Measurements from ENCODE around the gene PCGF6.

The PCGF6 gene

DNA sequence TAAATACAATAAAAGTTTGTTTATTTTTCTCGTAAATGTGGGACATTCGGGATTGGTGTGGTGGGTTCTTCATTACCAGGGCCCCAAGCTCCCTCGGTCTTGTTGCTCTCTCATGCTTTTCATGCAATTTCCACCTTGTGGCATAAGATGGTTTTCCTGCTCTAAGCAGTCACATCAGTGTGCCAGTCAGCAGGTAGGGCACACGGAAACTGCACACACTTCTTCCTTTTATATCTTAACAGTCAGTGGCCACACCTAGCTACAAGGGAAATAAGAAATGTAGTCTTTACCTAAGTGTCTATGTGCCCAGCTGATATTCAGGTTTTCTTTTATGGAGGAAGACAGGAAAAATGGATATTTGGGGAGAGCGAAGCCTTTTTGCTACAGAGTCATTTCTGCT lies 23.3 kb upstream of the PCGF6 start:
- H3K23ac ChIP-seq (ENCODE audit: low read length in 2 of 2), result no peak overlapping the region
- no peak overlapping the region for H3K4me2 ChIP-seq (ENCODE audit: low read length, poor library complexity, severe bottlenecking)

DNA sequence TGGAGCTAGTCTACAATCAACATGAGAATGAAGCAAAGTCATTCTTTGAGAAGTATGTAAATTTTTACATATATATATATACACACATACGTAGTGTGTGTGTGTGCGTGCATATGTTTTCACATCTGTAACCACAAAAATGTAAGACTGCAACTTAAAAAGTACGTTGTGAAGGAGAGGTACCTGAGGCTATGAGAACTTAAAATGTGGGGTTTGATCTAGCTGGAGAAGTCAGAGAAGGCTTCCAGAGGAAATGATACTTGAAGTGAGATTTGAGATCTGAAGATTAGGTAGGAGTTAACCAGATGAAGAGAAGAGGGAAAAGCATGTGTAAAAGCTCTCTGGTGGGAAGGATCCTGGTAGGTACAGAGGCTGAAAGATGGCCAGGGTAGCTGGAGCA lies 22.6 kb upstream of the PCGF6 start:
- peaks cover 13% of the 10 kb centered on the region for H3K79me1 ChIP-seq (replicated peaks; ENCODE audit: low read length, poor library complexity, severe bottlenecking)
- no peak overlapping the region for H4K8ac ChIP-seq (ENCODE audit: low read length)
- DNase-seq, result no peak
- peaks cover 3% of the 10 kb centered on the region for H3K4me1 ChIP-seq (ENCODE audit: control insufficient read depth, insufficient read depth, low read depth, low read length)
- H3K36me3 ChIP-seq (ENCODE audit: control insufficient read depth in 1 of 2, insufficient read depth in 2 of 2, low read depth in 1 of 2, low read length in 2 of 2), result peaks cover 4 to 42% of the 10 kb centered on the region in 2 experiments
- H3K4me3 ChIP-seq (ENCODE audit: insufficient read depth in 1 of 2, low read depth in 1 of 2, low read length in 2 of 2), result no peak overlapping the region
- H3K9me3 ChIP-seq (ENCODE audit: control insufficient read depth, low read length), result no peaks in the 10 kb centered on the region
- no peak overlapping the region for H3K23ac ChIP-seq (ENCODE audit: low read length in 2 of 2)
- no peak overlapping the region for H2AK5ac ChIP-seq (ENCODE audit: low read length, severe bottlenecking)
- WGBS, result 96% methylated on average over 2 of the region's 3 CpGs
- no peak overlapping the region for H2BK120ac ChIP-seq (ENCODE audit: low read depth, low read length)
- H3K9ac ChIP-seq (ENCODE audit: low read length), result no peak overlapping the region
- no peak overlapping the region for H3K14ac ChIP-seq (ENCODE audit: low read length in 2 of 2)
- H2BK5ac ChIP-seq (ENCODE audit: low read depth, low read length, poor library complexity, severe bottlenecking), result no peak overlapping the region
- no peak overlapping the region for H2BK15ac ChIP-seq (ENCODE audit: low read depth, poor library complexity, severe bottlenecking)
- no peak overlapping the region for H3K18ac ChIP-seq (ENCODE audit: low read depth in 1 of 2, low read length in 2 of 2)
- no peaks in the 10 kb centered on the region for H3K27me3 ChIP-seq (ENCODE audit: control insufficient read depth in 1 of 2, insufficient read depth in 1 of 2, low read length in 2 of 2)
- no peak overlapping the region for H3K4ac ChIP-seq (ENCODE audit: low read depth in 1 of 2, low read length in 2 of 2)
- H4K91ac ChIP-seq (ENCODE audit: low read length), result no peak overlapping the region
- no peak overlapping the region for H2AFZ ChIP-seq (ENCODE audit: low read depth, low read length)
- no peak overlapping the region for H3K27ac ChIP-seq (ENCODE audit: low read length, poor library complexity, severe bottlenecking)
- no peak overlapping the region for H3K4me2 ChIP-seq (ENCODE audit: low read length, poor library complexity, severe bottlenecking)
- H2BK12ac ChIP-seq (ENCODE audit: low read length in 2 of 2), result no peak overlapping the region

More for the DNA sequence above, 23.3 kb upstream of the PCGF6 start:
- Histone ChIP-seq H3K27ac (ENCODE audit: low read length, poor library complexity, severe bottlenecking) (no peak overlapping the region), H3K79me1 (replicated peaks; ENCODE audit: low read length, poor library complexity, severe bottlenecking) (peaks cover 13% of the 10 kb centered on the region), H4K8ac (ENCODE audit: low read length) (no peak overlapping the region), H3K36me3 (ENCODE audit: control insufficient read depth in 1 of 2, insufficient read depth in 2 of 2, low read depth in 1 of 2, low read length in 2 of 2) (peaks cover 4 to 42% of the 10 kb centered on the region in 2 experiments), H3K9ac (ENCODE audit: low read length) (no peak overlapping the region), H4K91ac (ENCODE audit: low read length) (no peak overlapping the region), H2AK5ac (ENCODE audit: low read length, severe bottlenecking) (no peak overlapping the region), H2BK120ac (ENCODE audit: low read depth, low read length) (no peak overlapping the region), H3K4me1 (ENCODE audit: control insufficient read depth, insufficient read depth, low read depth, low read length) (no peaks in the 10 kb centered on the region), H3K4ac (ENCODE audit: low read depth in 1 of 2, low read length in 2 of 2) (no peak overlapping the region), H3K18ac (ENCODE audit: low read depth in 1 of 2, low read length in 2 of 2) (no peak overlapping the region), H3K9me3 (ENCODE audit: control insufficient read depth, low read length) (no peaks in the 10 kb centered on the region), H3K14ac (ENCODE audit: low read length in 2 of 2) (no peak overlapping the region), H2BK15ac (ENCODE audit: low read depth, poor library complexity, severe bottlenecking) (no peak overlapping the region), H3K4me3 (ENCODE audit: insufficient read depth in 1 of 2, low read depth in 1 of 2, low read length in 2 of 2) (no peak overlapping the region), H2AFZ (ENCODE audit: low read depth, low read length) (no peak overlapping the region), H2BK12ac (ENCODE audit: low read length in 2 of 2) (no peak overlapping the region), H3K27me3 (ENCODE audit: control insufficient read depth in 1 of 2, insufficient read depth in 1 of 2, low read length in 2 of 2) (no peaks in the 10 kb centered on the region), H2BK5ac (ENCODE audit: low read depth, low read length, poor library complexity, severe bottlenecking) (no peak overlapping the region)
- no peak for DNase-seq
- WGBS, result 90% methylated on average over 4 of the region's 5 CpGs

DNA sequence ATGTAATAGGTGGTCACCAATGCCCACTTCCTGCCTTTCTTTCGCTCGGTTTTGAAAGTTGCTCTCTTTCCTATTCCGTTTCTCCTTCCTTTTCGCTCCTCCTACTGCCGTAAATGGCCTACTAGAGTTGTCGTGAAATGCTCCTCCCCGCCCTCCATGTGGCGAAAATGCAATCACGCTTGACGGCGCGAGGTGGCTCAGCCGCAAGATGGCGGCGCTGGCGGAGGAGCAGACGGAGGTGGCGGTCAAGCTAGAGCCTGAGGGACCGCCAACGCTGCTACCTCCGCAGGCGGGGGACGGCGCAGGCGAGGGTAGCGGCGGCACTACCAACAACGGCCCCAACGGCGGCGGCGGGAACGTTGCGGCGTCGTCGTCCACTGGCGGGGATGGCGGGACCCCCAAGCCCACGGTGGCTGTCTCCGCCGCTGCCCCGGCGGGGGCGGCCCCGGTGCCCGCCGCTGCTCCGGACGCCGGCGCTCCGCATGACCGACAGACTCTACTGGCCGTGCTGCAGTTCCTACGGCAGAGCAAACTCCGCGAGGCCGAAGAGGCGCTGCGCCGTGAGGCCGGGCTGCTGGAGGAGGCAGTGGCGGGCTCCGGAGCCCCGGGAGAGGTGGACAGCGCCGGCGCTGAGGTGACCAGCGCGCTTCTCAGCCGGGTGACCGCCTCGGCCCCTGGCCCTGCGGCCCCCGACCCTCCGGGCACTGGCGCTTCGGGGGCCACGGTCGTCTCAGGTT lies 17.0 kb upstream of the PCGF6 start, which contains the start of gene TAF5:
Gene TAF5 (plus strand): TSS at position 195 of the 737 bp plus-strand sequence. CDS start 14 bp downstream, at position 209.
- Histone ChIP-seq H4K91ac (ENCODE audit: low read length) (peak within 1 kb of the TSS; percentile 97), H3K18ac (ENCODE audit: low read depth in 1 of 2, low read length in 2 of 2) (peak within 1 kb of the TSS; percentile 96 to 98), H2AFZ (ENCODE audit: low read depth, low read length) (peak within 1 kb of the TSS; percentile 100), H3K27me3 (ENCODE audit: control insufficient read depth in 1 of 2, insufficient read depth in 1 of 2, low read length in 2 of 2) (no peaks in the 10 kb centered on the region), H3K4ac (ENCODE audit: low read depth in 1 of 2, low read length in 2 of 2) (peak within 1 kb of the TSS; percentile 31 to 86), H3K36me3 (ENCODE audit: control insufficient read depth in 1 of 2, insufficient read depth in 2 of 2, low read depth in 1 of 2, low read length in 2 of 2) (no peaks in the 10 kb centered on the region), H3K9me3 (ENCODE audit: control insufficient read depth, low read length) (no peaks in the 10 kb centered on the region), H2BK120ac (ENCODE audit: low read depth, low read length) (no peak within 1 kb of the TSS), H3K27ac (ENCODE audit: low read length, poor library complexity, severe bottlenecking) (peak within 1 kb of the TSS; percentile 37), H2AK5ac (ENCODE audit: low read length, severe bottlenecking) (no peak within 1 kb of the TSS), H4K8ac (ENCODE audit: low read length) (peak within 1 kb of the TSS; percentile 91), H2BK5ac (ENCODE audit: low read depth, low read length, poor library complexity, severe bottlenecking) (no peak within 1 kb of the TSS), H3K14ac (ENCODE audit: low read length in 2 of 2) (peak within 1 kb of the TSS in 1 of 2 experiments; percentile 100), H2BK12ac (ENCODE audit: low read length in 2 of 2) (peak within 1 kb of the TSS in 1 of 2 experiments; percentile 71), H3K4me3 (ENCODE audit: insufficient read depth in 1 of 2, low read depth in 1 of 2, low read length in 2 of 2) (peak within 1 kb of the TSS; percentile 81 to 100), H3K4me1 (ENCODE audit: control insufficient read depth, insufficient read depth, low read depth, low read length) (peaks cover 3% of the 10 kb centered on the region), H2BK15ac (ENCODE audit: low read depth, poor library complexity, severe bottlenecking) (peak within 1 kb of the TSS; percentile 16), H3K79me1 (replicated peaks; ENCODE audit: low read length, poor library complexity, severe bottlenecking) (peaks cover 10% of the 10 kb centered on the region), H3K4me2 (ENCODE audit: low read length, poor library complexity, severe bottlenecking) (peak within 1 kb of the TSS; percentile 94), H3K23ac (ENCODE audit: low read length in 2 of 2) (peak within 1 kb of the TSS in 1 of 2 experiments; percentile 92), H3K9ac (ENCODE audit: low read length) (peak within 1 kb of the TSS; percentile 82)
- WGBS, result under 1% methylated on average over 79 of the region's 81 CpGs
- DNase-seq, result peak; percentile 97

GRCh38 chr10:103367379-103367781 lies 16.4 kb upstream of the PCGF6 start:
- Histone ChIP-seq H3K4me2 (ENCODE audit: low read length, poor library complexity, severe bottlenecking) (peak overlapping the region; percentile 94), H2BK12ac (ENCODE audit: low read length in 2 of 2) (no peak overlapping the region), H3K9me3 (ENCODE audit: control insufficient read depth, low read length) (no peaks in the 10 kb centered on the region), H3K36me3 (ENCODE audit: control insufficient read depth in 1 of 2, insufficient read depth in 2 of 2, low read depth in 1 of 2, low read length in 2 of 2) (no peaks in the 10 kb centered on the region), H3K23ac (ENCODE audit: low read length in 2 of 2) (no peak overlapping the region), H3K4me3 (ENCODE audit: insufficient read depth in 1 of 2, low read depth in 1 of 2, low read length in 2 of 2) (peak overlapping the region in 1 of 2 experiments; percentile 81), H3K4ac (ENCODE audit: low read depth in 1 of 2, low read length in 2 of 2) (no peak overlapping the region), H4K91ac (ENCODE audit: low read length) (no peak overlapping the region), H3K79me1 (replicated peaks; ENCODE audit: low read length, poor library complexity, severe bottlenecking) (peaks cover 8% of the 10 kb centered on the region), H2BK120ac (ENCODE audit: low read depth, low read length) (no peak overlapping the region), H2BK15ac (ENCODE audit: low read depth, poor library complexity, severe bottlenecking) (no peak overlapping the region), H3K18ac (ENCODE audit: low read depth in 1 of 2, low read length in 2 of 2) (peak overlapping the region in 1 of 2 experiments; percentile 12), H2AK5ac (ENCODE audit: low read length, severe bottlenecking) (no peak overlapping the region), H4K8ac (ENCODE audit: low read length) (peak overlapping the region; percentile 54), H2AFZ (ENCODE audit: low read depth, low read length) (no peak overlapping the region), H3K9ac (ENCODE audit: low read length) (peak overlapping the region; percentile 82), H3K14ac (ENCODE audit: low read length in 2 of 2) (no peak overlapping the region), H3K4me1 (ENCODE audit: control insufficient read depth, insufficient read depth, low read depth, low read length) (peaks cover 3% of the 10 kb centered on the region), H2BK5ac (ENCODE audit: low read depth, low read length, poor library complexity, severe bottlenecking) (no peak overlapping the region), H3K27me3 (ENCODE audit: control insufficient read depth in 1 of 2, insufficient read depth in 1 of 2, low read length in 2 of 2) (no peaks in the 10 kb centered on the region), H3K27ac (ENCODE audit: low read length, poor library complexity, severe bottlenecking) (peak overlapping the region; percentile 37)
- WGBS, result 75% methylated on average over 8 of the region's 10 CpGs
- DNase-seq, result no peak

Data from mesenchymal stem cell (in vitro differentiated cells and primary cell).